Dermis microvascular lymphatic vessel endothelial cell (primary cell): ENCODE data around the gene PPP2R3B. TPM values are rescaled to one million over a fixed set of nuclear protein-coding genes. Genes with fewer than 3 reads are reported as not detected.
"Not testable (repeated sequence)": the region's sequence is repeated elsewhere in the genome, so short reads cannot be mapped to it uniquely, and the experiment has no call there.

Experiments
- DNase-seq, 2 donors: peaks; one replicate each; pipeline versions ENCODE4 v3.0.0 to v3.0.0-alpha.2; 2010; ENCODE audit warnings: low read depth in 2 of 2
- total RNA-seq: library from RNA; depleted of rRNA; stranded (reverse); fragments of >200 nt; gene quantifications from 2 replicates; pipeline ENCODE4 v1.2.1, GENCODE V29; 2014

The PPP2R3B gene
- total RNA-seq, 1 donor from 2014 or later, result 13.4 TPM

GRCh38 chrX:305781-306613 is 80.7 kb downstream of the PPP2R3B start:
- not testable (repeated sequence) for DNase-seq

- DNase-seq, result no peak
These were observed 83.7 kb downstream of the PPP2R3B start for GRCh38 chrX:302975-303374.

GRCh38 chrX:300334-300733 is 86.4 kb downstream of the PPP2R3B start:
- no peak for DNase-seq

DNA sequence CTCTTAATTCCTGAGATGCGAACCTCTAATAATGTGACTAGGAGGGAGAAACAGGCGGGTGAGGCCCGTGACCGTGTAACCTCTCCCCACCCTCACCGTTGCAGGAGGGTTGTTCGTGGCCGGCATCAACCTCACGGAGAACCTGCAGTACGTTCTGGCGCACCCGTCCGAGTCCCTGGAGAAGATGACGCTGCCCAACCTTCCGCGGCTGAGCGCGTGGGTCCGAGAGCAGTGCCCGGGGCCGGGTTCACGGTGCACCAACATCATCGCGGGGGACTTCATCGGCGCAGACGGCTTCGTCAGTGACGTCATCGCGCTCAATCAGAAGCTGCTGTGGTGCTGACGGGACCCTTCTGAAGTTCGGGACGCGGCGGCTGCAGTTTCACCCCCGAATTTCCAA is 87.7 kb downstream of the PPP2R3B start:
- no peak for DNase-seq

- no peak for DNase-seq
These were observed 91.6 kb downstream of the PPP2R3B start for GRCh38 chrX:295136-295535.

DNA sequence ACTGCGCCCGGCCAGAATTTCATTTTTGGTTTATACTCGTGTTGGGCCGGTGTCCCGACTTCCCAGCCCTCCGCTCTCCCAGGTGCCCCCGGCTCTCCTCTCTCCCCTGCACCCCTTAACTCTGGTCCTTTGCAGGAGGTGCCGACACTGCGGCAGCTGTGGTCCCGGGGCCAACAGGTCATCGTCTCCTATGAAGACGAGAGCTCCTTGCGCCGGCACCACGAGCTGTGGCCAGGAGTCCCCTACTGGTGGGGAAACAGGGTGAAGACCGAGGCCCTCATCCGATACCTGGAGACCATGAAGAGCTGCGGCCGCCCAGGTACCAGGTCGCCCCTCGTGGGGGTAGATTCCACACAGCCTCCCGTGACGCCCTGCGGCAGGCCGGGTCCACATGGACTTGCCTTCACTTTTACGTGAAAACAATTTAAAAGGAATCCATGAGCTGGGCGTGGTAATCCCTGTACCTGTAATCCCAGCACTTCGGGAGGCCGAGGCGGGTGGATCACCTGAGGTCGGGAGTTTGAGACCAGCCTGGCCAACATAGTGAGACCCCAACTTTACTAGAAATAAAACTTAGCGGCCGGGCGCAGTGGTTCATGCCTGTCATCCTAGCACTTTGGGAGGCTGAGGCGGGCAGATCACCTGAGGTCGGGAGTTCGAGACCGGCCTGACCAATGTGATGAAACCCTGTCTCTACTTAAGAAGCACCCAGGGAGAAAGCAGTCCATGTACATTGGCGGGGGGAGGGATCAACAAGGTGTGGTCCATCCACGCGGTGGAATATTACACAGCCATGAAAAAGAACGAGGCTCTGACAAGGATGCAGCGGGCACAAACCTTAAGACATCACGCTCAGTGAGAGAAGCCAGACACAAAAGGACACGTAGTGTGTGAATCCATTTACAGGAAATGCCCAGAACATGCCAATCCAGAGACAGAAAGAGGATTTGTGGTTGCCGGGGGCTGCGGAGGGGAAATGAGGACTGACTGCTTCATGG is 93.5 kb downstream of the PPP2R3B start:
- no peak for DNase-seq

DNA sequence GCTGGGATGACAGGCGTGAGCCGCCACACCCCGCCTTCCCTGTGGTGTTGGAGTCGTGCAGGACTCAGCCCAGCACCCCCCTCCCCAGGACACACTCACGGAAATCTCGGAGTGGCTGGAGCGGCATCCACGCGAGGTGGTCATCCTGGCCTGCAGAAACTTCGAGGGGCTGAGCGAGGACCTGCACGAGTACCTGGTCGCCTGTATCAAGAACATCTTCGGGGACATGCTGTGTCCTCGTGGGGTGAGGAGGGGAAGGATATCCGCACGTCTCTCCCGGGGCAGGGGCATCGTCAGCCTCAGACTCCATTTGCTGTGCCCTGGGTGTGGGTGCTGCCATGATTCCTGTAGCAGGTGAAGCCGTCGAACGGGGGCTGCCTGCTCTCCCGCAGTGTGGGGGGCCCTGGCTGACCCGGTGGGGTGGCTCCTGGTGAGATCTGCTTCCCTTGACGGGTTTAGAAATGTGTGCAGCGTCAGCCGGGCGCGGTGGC is 95.3 kb downstream of the PPP2R3B start:
- no peak for DNase-seq

DNA sequence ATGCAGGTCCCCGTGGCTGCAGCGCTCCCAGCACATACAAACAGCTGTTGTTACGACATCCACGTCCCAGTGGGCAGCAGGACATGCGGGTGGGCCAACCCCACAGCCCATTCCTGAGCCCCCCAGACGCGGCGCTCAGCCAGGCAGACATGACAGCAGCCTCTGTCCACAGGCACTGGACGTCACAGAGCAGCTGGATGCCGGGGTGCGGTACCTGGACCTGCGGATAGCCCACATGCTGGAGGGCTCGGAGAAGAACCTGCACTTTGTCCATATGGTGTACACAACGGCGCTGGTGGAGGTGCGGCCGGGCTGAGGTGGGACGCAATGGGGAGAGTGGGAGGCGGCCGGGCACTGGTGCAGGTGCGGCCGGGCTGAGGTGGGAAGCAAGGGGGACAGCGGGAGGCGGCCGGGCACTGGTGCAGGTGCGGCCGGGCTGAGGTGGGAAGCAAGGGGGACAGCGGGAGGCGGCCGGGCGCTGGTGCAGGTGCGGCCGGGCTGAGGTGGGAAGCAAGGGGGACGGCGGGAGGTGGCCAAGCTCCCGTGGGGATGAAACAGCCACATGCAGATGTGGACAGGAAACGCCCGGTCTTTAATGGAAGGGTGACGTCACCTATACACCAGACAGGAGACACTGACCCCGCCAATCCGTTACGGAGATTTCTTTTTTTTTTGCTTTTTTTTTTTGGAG is 96.1 kb downstream of the PPP2R3B start:
- DNase-seq, result no peak

- no peak for DNase-seq
These were observed 98.1 kb downstream of the PPP2R3B start for GRCh38 chrX:288561-288991.

DNA sequence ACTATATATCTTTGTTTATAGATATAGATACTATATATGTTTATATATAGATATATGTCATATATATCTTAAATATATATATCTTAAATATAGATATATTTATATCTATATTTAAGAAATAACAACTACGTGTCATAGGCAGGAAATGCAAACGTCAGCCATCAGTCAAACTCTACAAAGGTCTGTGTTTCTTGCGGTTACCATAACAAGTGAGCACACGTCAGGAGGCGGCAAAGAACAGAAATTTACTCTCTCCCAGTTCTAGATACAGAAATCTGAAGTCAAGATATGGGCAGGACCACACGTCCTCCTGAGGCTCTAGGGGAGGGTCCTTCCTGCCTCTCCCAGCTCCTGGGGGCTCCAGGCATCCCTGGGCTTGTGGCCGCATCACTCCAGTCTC is 99.0 kb downstream of the PPP2R3B start:
- no peak for DNase-seq

- DNase-seq, result no peak
These were observed 101.5 kb downstream of the PPP2R3B start for GRCh38 chrX:285076-285677.

Other genes with a start within 250 kb of the PPP2R3B start
- gene PLCXD1, start 105.5 kb downstream of the PPP2R3B start, total RNA-seq, result 6.4 and 8.5 TPM in 2 replicates
- 28.2 and 33.2 TPM in 2 replicates for gene GTPBP6, start 68.1 kb downstream of the PPP2R3B start, total RNA-seq
- not detected in 2 replicates for gene SHOX, start 243.9 kb upstream of the PPP2R3B start, total RNA-seq